Astrocyte of the cerebellum (primary cell): ENCODE results near the gene NFATC2.

ENCODE experiments used
- DNase-seq: peaks from one replicate; pipeline ENCODE4 v3.0.0-alpha.2; 2011; ENCODE audit warnings: low read depth
- H3K4me3 ChIP-seq: 2 replicates; pipeline ENCODE4 v1.5.1; 2011; ENCODE audit warnings: mild to moderate bottlenecking, low read depth, low read length, moderate library complexity
- in situ Hi-C: cut with HindIII; loops from 2 replicates; pipeline ENCODE4 v1.10.0; 2017; ENCODE audit warnings: low sequenced_read_pairs
- TF ChIP-seq, protein P1 (sequence below): IDR thresholded peaks from 2 replicates; pipeline ENCODE4 v1.5.1; 2012; ENCODE audit warnings: low read length, low read depth, moderate library complexity, mild to moderate bottlenecking; ENCODE audit errors: missing control alignments

NFATC2 gene

DNA sequence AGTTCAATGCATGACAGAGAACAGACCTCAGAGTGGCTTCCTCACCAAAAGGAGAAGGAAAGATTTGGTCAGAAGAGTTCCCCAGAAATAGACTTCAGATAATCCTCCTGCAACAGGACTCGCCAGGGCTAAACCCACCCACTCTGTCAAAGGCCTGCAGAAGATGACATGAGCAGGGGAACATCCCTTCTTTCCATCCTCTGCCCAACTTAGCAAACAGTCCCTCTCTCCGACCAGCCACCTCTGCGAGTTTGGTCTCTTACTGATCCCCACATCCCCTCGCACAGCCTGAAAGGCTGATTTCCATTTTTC lies 7.5 kb downstream of the NFATC2 start:
- no peak overlapping the region for H3K4me3 ChIP-seq
- TF ChIP-seq, protein P1, sequence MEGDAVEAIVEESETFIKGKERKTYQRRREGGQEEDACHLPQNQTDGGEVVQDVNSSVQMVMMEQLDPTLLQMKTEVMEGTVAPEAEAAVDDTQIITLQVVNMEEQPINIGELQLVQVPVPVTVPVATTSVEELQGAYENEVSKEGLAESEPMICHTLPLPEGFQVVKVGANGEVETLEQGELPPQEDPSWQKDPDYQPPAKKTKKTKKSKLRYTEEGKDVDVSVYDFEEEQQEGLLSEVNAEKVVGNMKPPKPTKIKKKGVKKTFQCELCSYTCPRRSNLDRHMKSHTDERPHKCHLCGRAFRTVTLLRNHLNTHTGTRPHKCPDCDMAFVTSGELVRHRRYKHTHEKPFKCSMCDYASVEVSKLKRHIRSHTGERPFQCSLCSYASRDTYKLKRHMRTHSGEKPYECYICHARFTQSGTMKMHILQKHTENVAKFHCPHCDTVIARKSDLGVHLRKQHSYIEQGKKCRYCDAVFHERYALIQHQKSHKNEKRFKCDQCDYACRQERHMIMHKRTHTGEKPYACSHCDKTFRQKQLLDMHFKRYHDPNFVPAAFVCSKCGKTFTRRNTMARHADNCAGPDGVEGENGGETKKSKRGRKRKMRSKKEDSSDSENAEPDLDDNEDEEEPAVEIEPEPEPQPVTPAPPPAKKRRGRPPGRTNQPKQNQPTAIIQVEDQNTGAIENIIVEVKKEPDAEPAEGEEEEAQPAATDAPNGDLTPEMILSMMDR, result no peak
- no peak for DNase-seq
- in situ Hi-C loops, result no loop called here

DNA sequence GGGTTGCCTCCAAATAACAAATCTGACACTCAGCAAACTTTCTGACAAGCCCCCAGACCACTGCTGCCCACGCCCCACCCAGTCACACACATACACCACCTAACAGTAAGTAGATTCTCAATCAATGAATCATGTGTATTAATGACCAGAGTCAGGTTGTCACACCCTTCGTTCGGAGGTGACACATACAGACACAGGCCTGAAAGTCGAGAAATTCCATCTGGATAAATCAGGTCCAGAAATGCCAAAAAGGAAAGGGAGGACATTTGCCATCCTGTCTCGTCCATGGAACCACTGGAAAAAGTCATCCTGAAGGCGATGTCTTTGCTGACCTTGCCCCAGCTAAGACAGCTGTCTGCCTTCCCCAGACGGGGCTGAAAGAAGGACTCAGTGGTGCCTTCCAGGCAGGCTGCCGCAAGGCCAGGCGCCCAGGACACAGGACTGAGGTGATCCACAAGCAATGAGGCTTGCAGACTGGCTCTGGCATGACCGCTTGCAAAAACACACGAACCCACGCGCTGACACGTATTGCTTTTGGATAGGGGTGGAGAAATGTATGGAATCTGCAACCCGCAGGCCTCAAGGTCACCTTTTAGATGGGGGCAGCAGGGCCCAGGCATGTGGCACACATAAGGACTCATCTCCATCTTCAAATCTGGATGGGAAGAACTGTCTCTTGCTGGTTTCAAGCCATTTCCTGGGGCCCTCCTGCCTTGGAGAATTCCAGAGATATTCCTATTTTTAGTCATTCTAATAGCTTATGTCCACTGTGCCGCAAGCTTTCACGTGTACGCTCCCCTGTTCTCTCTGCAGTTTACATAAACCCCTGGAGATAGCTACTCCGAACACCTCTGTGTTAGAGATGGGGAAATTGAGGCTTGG lies 9.0 kb downstream of the NFATC2 start:
- no peak overlapping the region for H3K4me3 ChIP-seq
- in situ Hi-C loops, result no loop called here
- TF ChIP-seq, protein P1, result no peak
- no peak for DNase-seq

DNA sequence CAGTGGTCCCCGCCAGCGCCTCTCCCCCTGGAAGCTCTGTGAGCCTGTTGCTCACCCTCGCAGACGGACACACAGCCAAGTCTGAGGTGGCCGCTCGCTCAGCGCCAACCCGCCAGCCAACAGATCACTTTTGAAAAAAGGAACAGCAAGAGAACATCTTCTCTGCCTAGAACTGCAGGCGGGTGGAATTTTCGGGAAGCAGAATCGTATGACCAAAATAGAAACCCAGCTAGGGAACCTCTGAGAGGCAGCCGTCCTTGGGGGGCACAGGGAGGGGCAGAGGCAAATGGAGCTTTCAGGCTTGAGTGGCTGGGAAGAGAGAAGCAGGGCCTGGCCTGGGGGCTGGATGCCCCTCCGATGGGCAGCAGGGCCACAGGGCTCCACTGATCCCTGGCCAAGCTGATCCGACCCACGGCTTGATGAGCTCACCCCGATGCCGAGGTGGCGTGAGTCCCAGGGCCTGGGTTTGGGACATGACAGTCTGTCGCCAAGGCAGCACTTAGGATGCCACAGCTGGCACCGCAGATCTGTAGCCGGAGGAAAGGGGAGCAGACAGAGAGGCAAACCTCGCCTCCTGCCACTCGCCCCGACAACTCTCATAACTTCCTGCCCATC lies 9.8 kb downstream of the NFATC2 start:
- TF ChIP-seq, protein P1, result no peak
- peak; percentile 35 for DNase-seq
- no peak overlapping the region for H3K4me3 ChIP-seq
- in situ Hi-C loops, result no loop called here

DNA sequence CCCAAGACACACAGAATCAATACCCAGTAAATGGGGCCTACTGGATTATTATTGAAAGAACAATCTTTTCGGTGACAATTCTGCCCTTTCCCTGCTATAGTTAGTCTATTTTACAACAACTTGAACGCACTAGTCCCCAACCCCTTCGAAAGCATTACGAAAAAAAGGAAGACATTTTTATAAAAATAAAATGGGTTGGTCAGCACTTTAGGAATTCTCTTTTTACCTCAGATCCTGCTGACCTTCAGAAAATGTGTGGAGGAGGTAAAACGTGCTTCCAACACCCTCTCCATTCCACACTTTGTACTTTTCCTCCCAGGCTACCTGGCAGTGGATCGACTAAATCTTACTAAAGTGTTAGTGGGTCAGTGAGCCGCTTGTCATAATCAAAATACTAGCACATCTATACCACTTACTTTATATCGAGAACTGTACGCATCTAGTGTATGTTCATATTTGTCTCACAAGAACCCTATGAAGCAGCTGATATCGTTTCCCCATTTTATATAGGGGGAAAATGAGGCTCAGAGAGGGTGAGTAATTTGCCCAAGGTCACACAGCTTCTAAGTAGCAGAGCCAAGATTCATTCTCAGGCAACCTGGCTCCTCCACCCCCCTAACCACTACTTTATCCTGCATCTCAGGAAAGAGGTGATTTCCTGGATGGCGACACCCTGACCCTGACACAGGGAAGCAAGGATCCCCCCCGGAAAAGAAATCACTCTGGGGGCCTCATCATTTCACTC lies 10.6 kb downstream of the NFATC2 start:
- DNase-seq, result no peak
- TF ChIP-seq, protein P1, result no peak
- H3K4me3 ChIP-seq, result no peak overlapping the region
- in situ Hi-C loops, result no loop called here

DNA sequence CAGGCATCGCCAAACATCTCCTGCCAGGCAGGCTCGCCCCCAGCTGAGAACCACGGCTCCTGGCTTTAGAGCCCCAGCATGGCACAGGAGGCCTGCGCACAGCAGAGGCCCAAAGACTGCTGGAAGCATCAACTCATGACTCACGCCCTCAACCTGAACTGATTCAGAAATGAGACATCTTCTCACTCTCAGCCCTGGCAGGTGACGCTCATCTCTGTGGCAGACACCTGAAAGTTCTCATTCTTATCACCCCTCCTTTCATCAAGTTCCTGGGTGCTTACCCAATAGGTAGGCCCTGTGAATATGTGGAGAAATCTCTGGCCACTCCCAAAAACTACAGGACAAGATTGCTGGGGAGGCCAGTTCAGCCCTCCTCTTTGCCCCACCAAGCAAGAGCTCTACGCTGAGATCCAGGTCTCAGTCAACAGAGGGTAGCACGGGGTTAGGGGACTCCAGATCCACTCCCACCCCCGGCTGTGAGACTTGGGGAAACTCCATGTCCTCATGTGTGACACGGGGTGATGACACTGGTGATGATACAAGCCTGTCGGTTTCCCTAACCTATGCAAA lies 11.3 kb downstream of the NFATC2 start:
- DNase-seq, result no peak
- in situ Hi-C loops, result no loop called here
- H3K4me3 ChIP-seq, result no peak overlapping the region
- TF ChIP-seq, protein P1, result no peak

DNA sequence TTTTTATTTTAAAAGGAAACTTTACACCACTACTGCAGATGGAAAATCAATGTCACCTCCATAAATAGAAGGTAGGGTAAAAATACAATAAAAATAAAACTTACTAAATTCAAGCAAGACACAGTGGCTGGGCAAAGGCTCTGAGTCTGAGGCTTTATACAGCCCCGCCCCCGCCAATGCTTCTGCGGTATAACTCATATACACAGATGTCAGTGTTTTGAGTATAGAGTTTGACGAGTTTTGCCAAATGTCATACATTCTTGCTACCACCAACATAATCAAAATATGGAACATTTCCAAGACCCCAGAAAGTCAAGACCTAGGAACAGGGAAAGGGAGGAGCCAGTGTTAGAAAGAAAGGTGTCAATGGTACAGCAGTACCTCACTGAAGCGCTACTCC lies 12.8 kb downstream of the NFATC2 start:
- TF ChIP-seq, protein P1, result no peak
- H3K4me3 ChIP-seq, result no peak overlapping the region
- in situ Hi-C loops, result no loop called here
- DNase-seq, result no peak
